HG03280 (cell line): Measurements from ENCODE around the gene IQGAP1.
A peak's percentile ranks its signal among the peaks of the same experiment; 100 is the strongest.

Experiments used
- ATAC-seq: cut with Tn5 transposase; IDR thresholded peaks from one replicate; pipeline ENCODE4 v1.9.1; 2021; ENCODE audit warnings: mild to moderate bottlenecking, moderate library complexity; ENCODE audit not compliant: unreplicated experiment

The IQGAP1 gene

GRCh38 chr15:90520365-90520764, 132.3 kb downstream of the IQGAP1 start:
- no peak for ATAC-seq

- no peak for ATAC-seq
Observed at GRCh38 chr15:90523373-90523772, 135.3 kb downstream of the IQGAP1 start.

GRCh38 chr15:90524018-90524803, 136.2 kb downstream of the IQGAP1 start:
- ATAC-seq, result peak; percentile 78

- ATAC-seq, result no peak
Observed at GRCh38 chr15:90529011-90529370, 140.9 kb downstream of the IQGAP1 start.

GRCh38 chr15:90529371-90530249, 141.6 kb downstream of the IQGAP1 start, which contains the start of gene CRTC3:
Gene CRTC3, plus strand, starts transcription at chr15:90529923. Its CDS starts 149 bp downstream, at chr15:90530072.
- peak; percentile 79 for ATAC-seq

- ATAC-seq, result peak; percentile 46
Observed at GRCh38 chr15:90530250-90531051, 142.4 kb downstream of the IQGAP1 start.

GRCh38 chr15:90531147-90531546, 143.1 kb downstream of the IQGAP1 start:
- no peak for ATAC-seq

- no peak for ATAC-seq
Observed at GRCh38 chr15:90535254-90535653, 147.2 kb downstream of the IQGAP1 start.

- no peak for ATAC-seq
Observed at GRCh38 chr15:90539789-90540188, 151.7 kb downstream of the IQGAP1 start.

GRCh38 chr15:90540768-90541167, 152.7 kb downstream of the IQGAP1 start:
- no peak for ATAC-seq

- no peak for ATAC-seq
Observed at GRCh38 chr15:90545095-90545494, 157.1 kb downstream of the IQGAP1 start.

GRCh38 chr15:90547540-90547939, 159.5 kb downstream of the IQGAP1 start:
- no peak for ATAC-seq

GRCh38 chr15:90550919-90551318, 162.9 kb downstream of the IQGAP1 start:
- no peak for ATAC-seq
